ENCODE data around the gene OR11G2.
"Not testable (repeated sequence)": the region's sequence is repeated elsewhere in the genome, so short reads cannot be mapped to it uniquely, and the experiment has no call there.

The OR11G2 gene

DNA sequence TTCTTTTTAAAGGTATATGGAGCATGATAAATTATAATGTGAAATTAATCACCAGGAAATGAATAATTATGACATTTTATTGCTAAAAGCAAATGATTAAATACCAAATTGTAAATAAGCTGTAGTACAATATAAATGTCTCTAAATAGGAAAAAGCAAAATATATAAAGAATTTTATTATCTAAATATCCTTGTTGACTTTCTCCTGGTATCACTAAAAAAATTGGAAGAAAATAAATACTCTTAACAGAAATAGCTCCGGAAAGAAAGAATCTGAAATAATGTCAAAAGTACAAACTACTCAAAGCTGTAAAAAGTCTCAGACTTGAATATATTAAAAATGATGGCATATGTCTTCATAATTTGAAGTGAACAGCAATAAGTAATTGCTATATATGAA, 38.0 kb downstream of the OR11G2 start, which contains the start of gene OR11H7:
TSS of gene OR11H7 (plus strand) at position 301 of the 400 bp plus-strand sequence.
- DNase-seq (ENCODE audit: low read depth): no peak

DNA sequence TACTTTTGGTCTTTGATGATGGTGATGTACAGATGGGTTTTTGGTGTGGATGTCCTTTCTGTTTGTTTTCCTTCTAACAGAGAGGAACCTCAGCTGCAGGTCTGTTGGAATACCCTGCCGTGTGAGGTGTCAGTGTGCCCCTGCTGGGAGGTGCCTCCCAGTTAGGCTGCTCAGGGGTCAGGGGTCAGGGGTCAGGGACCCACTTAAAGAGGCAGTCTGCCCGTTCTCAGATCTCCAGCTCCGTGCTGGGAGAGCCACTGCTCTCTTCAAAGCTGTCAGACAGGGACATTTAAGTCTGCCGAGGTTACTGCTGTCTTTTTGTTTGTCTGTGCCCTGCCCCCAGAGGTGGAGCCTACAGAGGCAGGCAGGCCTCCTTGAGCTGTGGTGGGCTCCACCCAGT, 44.7 kb downstream of the OR11G2 start:
- DNase-seq (ENCODE audit: low read depth): not testable (repeated sequence)

DNA sequence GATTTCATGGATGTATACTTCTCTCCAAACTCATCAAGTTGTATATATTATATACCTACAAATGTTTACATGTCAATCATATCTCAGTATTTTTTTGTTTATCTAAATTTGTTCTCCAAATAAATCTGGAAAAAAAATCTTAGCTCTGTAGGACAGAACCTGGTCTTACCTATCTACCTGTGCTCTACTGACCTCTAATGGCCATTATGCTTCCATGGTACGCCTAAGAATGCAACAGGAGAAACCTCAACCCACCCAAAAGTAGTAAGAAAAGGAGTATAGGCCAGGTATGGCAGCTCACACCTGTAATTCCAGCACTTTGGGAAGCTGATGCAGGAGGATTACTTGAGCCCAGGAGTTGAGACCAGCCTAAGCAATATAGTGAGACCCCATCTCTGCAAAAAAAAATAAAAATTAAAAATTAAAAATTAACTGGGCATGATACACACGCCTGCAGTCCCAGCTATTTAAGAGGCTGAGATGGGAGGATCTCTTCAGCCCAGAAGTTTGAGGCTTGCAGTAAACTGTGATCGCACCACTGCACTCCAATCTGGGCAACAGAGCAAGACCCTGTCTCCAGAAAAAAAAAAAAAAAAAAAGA, 57.0 kb downstream of the OR11G2 start:
- no peak for DNase-seq (ENCODE audit: low read depth)
